GM12878 (cell line): ENCODE measurements around the gene CAMK4.

Source experiments
- BCL3 ChIP-seq: IDR thresholded peaks from 2 replicates; pipeline ENCODE4 v1.6.1; 2011; ENCODE audit warnings: borderline replicate concordance, low read depth, mild to moderate bottlenecking, moderate library complexity, low read length; ENCODE audit not compliant: insufficient read depth, poor library complexity, severe bottlenecking
- BHLHE40 ChIP-seq, 2 experiments: fragments of 450-650 bp in 1 of 2; IDR thresholded peaks; 2 replicates each; pipeline ENCODE4 v1.6.1; 2011 to 2017; ENCODE audit warnings: low read depth in 2 of 2, borderline replicate concordance in 1 of 2, improper control_type of control experiment in 1 of 2, low read length in 1 of 2, mild to moderate bottlenecking in 1 of 2
- CREB1 ChIP-seq: IDR thresholded peaks from 2 replicates; pipeline ENCODE4 v1.6.1; 2012; ENCODE audit warnings: low read depth, mild to moderate bottlenecking, inconsistent platforms
- CTCF ChIP-seq, 3 experiments: IDR thresholded peaks in 2 of 3; conservative IDR thresholded peaks in 1 of 3; 2 replicates each; pipeline ENCODE4 v1.5.1; 2011; ENCODE audit warnings: low read depth in 3 of 3, low read length in 3 of 3, mild to moderate bottlenecking in 3 of 3, control low read depth in 2 of 3, moderate library complexity in 2 of 3, inconsistent platforms in 1 of 3, mixed read lengths in 1 of 3; ENCODE audit not compliant: control insufficient read depth in 2 of 3, insufficient read depth in 1 of 3; ENCODE audit errors: extremely low read depth in 1 of 3
- E4F1 ChIP-seq: fragments of 450-650 bp; IDR thresholded peaks from 2 replicates; pipeline ENCODE4 v1.6.1; 2018; ENCODE audit warnings: borderline replicate concordance, mild to moderate bottlenecking; ENCODE audit not compliant: partially characterized antibody
- EP300 ChIP-seq, 2 experiments: fragments of 150-350 bp in 1 of 2; IDR thresholded peaks; 2 replicates each; pipeline ENCODE4 v1.6.1; 2011 to 2012; ENCODE audit warnings: low read depth in 2 of 2, low read length in 2 of 2, borderline replicate concordance in 1 of 2, improper control_type of control experiment in 1 of 2, inconsistent platforms in 1 of 2; ENCODE audit not compliant: control insufficient read depth in 1 of 2
- EZH2 ChIP-seq: IDR thresholded peaks from 2 replicates; pipeline ENCODE4 v1.6.1; 2012; ENCODE audit warnings: low read depth, mild to moderate bottlenecking, control low read depth, inconsistent platforms, low read length, borderline replicate concordance; ENCODE audit not compliant: control insufficient read depth
- GABPA ChIP-seq: IDR thresholded peaks from 2 replicates; pipeline ENCODE4 v1.6.1; 2014; ENCODE audit warnings: antibody characterized with exemption, low read depth, mild to moderate bottlenecking, inconsistent platforms
- NRF1 ChIP-seq: conservative IDR thresholded peaks from 2 replicates; pipeline ENCODE4 v1.6.1; 2011; ENCODE audit warnings: mild to moderate bottlenecking, low read depth, low read length, improper control_type of control experiment
- SREBF2 ChIP-seq: IDR thresholded peaks from 2 replicates; pipeline ENCODE4 v1.6.1; 2012; ENCODE audit warnings: mild to moderate bottlenecking, low read length

DNA sequence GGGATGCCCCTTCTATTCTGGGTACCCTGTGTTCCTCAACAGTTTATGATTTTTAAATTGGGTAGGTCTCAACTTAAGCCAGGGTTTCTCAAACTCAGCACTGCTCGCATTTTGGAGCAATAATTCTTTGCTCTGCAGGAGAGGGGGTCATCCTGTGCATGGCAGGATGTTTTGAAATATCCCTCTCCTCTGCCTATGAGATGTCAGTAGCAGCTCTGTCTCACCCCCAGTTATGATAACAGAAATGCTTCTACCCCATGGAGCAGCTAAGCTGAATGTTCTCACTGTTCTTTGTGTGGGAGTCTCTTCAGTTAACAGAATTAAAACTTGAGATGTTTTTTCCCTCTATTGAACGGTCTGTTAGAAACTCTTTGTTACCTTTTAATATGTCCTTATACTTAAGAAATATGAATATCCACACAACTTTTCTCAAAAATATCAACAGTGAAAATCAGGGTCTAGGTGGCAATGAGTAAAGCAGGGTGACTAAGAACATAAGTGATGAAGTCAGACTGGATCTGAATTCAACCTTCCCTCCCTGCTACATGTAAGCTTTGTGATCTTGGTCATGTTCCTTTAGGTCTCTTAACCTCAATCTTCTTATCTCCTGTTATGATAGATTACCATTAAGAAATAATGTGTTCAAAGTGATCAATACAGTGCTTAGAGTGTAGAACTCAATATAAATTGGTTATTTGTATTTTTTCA, 89.0 kb downstream of the CAMK4 start:
- TF ChIP-seq E4F1 (no peak), BHLHE40 (IDR thresholded peaks at IDR 0.05; ENCODE audit: borderline replicate concordance in 1 of 2, low read depth in 2 of 2, low read length in 1 of 2) (no peak), CTCF (IDR thresholded peaks at IDR 0.05 in 2 of 3, conservative IDR thresholded peaks at IDR 0.05 in 1 of 3; ENCODE audit: control insufficient read depth in 2 of 3, extremely low read depth in 1 of 3, insufficient read depth in 1 of 3, low read depth in 3 of 3, low read length in 3 of 3) (no peak), CREB1 (no peak), EP300 (IDR thresholded peaks at IDR 0.05; ENCODE audit: borderline replicate concordance in 1 of 2, control insufficient read depth in 1 of 2, low read depth in 2 of 2, low read length in 2 of 2) (no peak), BCL3 (no peak), SREBF2 (no peak), GABPA (no peak), NRF1 (no peak), EZH2 (no peak)
